ENCODE results near the gene KLHL3.

Gene KLHL3

DNA sequence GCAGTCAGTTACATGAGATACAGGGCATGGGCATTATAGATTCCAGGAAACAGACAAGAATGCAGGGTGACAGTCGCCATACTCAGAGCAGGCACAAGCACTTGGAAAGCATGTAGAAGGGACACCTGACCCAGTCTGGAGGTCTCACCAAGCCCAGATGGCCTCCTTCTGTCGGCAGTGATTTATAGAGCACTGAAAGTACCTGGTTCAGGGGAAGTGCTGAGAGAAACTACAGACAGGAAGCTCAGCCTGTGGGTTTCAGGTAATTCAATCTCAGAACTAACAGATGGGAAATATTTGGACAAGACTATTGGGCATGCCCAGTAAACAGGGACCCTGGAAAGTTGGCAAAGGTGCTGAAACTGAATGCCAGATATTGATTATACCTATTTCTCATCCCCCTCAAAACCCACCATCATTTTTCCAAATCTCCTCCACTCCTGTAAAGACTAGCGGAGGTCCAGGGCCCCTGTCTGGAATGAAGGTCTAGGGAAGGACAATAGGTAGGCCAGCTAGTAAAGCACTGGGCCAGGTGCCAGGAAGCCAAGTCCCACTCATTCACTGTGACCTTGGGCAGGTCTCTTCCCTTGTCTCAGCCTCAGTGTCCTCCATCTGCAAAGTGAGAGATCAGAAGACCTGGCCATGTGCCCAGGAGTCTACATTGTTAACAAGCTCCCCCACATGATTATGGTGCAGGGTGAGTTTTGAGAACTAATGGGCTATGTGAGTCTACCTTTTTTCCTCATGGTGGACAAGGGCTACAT, 26.9 kb downstream of the KLHL3 start:
- no peak for DNase-seq (ENCODE audit: low read depth)

DNA sequence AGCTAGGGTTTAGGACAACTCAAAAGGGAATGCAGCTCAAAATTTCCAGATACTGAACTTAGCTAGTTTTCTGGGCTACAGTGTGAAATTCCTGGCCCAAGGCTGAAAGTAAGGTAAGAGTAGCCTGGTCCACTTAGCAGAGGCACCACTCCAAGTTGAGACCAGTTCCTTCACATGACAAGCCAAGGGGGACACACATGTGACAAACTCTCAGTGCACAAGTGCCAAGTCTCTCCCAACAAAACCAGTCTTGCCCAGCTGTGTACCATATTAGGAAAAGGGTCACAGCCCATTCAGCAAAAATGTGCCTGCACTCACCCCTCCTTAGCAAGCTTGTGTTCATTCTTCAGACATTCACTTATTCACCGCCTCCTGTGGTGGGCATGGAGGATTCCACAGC, 27.8 kb downstream of the KLHL3 start:
- DNase-seq (ENCODE audit: low read depth) = no peak

DNA sequence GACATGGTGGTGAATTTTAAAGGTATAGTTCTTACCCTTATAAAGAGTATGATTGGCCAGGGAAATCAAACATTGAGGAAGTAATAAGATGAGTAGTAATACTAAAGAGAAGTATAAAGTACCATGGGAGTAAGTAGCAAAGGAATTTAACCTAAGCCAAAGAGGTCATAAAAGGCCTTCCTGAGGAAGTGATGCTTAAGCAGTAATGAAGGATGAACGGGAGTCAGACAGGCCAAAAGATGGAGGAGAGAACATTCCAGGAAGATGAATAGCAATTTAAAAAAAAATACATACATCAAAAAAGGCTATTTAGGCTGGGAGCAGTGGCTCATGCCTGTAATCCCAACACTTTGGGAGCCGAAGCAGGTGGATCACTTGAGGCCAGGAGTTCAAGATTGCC, 29.0 kb downstream of the KLHL3 start:
- peak; percentile 5 for DNase-seq (ENCODE audit: low read depth)

DNA sequence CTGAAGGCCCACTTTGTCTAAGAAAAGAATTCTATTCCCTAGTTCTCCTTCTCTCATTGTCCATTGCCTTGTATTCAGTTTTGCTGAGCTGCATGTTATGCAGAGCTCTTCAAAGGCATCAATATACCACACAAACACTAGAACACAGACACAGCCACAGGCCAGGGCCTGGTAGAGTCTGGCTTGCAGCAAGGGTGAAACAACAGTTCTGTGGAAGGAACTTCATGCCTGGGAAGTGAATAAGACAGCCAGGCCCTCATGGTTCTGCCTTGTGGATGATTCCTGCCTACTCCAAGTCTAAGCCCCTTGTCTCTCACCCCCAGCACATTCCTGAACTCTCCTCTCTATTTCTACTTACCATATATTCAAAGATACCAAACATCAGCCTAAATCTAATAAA, 30.8 kb downstream of the KLHL3 start:
- no peak for DNase-seq (ENCODE audit: low read depth)

DNA sequence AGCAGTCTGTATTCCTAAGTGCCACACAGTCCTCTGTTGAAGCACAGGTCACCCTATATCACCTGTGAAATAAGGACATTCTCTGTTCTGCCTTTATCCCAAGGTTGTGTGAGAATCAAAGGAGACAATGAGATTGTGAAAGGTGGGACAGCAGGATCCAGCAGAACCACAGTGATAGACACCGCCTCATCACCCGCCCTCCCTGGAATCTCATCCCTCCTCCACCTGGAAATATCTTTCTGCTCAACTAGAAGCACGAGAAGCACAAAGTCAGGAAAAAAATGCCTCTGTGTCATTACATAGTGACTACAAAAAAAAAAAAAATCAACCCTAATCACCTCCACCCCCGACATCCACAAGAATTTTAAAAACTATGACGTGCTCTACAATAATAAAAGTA, 32.3 kb downstream of the KLHL3 start:
- DNase-seq (ENCODE audit: low read depth) = no peak

DNA sequence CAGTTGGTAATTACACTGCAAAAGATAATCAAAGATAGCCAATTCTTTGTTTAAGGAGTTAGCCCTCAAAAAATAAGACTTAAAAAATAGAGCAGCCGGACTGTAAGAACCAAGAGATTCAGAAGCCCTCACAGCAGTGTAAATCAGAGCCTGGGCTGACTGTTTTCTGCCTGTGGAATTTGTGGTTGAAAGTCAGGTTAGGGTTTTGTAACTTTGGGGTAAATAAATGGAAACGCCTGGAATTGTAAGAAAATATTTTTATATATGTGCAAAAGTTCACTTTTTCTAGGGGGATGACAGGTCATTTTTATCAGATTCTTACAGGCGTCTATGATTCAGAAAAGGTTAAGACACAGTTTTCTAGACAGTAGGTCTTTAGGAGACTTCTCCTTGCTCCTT, 35.6 kb downstream of the KLHL3 start:
- DNase-seq (ENCODE audit: low read depth) = no peak

DNA sequence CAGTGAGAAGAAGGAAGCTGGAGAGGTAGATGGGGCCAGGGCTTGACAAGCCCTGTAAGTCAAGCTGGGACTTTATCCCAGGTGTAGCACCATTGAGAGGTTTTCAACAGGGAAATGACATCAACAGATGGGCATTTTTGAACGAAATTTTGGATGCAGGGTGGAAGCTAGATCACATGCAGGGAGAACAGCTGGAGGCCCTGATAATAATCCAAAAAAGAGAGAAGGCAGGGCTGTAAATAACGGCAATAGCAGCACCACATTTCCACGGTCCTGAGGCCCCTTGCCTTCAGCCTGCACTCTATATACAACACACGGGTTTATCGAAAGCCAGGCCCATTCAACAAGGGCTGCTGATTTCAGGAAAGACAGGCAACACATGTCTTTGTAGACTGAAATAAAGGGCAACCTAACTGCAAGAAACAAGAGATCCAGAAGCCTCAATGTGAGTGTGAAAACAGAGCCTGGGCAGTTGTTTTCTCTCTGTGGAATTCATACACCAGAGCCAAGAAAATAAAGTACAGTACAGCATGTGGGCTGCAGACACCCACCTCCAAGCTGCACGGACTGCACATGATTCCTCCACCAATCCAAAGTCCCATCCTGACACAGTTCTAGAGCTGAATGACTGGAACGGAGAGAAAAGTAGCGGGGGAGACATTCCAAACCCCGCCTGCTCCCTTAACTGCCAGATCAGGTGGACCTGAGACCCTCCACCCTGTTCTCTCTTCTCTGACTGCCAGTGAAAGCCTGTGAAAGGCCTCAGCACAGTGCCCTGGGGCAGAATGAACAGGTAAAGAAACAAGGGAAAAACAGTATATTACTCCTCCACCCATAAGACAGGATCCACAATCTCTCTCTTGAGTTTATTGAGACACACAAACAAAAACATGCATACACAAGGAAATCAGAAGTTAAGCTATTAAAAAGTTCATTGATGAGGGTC, 36.3 kb downstream of the KLHL3 start:
- no peak for DNase-seq (ENCODE audit: low read depth)

DNA sequence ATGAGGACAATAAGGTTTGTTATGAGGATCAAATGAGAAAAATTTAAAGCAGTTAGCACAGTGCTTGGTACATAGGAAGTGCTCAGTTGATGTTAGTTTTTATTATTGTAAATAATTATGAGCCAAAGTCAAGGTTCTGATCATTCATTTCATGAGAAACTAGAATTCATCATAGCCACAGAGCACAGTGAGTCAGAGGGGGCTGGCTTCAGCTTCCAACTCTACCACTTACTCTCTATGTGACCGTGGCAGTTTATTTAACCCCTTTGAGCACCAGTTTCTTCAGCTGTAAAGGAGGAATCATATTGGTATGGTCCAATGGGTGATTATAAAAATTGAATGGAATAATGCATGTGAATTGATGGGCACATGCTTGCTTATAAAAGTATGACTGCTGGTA, 39.4 kb downstream of the KLHL3 start:
- DNase-seq (ENCODE audit: low read depth) = no peak

DNA sequence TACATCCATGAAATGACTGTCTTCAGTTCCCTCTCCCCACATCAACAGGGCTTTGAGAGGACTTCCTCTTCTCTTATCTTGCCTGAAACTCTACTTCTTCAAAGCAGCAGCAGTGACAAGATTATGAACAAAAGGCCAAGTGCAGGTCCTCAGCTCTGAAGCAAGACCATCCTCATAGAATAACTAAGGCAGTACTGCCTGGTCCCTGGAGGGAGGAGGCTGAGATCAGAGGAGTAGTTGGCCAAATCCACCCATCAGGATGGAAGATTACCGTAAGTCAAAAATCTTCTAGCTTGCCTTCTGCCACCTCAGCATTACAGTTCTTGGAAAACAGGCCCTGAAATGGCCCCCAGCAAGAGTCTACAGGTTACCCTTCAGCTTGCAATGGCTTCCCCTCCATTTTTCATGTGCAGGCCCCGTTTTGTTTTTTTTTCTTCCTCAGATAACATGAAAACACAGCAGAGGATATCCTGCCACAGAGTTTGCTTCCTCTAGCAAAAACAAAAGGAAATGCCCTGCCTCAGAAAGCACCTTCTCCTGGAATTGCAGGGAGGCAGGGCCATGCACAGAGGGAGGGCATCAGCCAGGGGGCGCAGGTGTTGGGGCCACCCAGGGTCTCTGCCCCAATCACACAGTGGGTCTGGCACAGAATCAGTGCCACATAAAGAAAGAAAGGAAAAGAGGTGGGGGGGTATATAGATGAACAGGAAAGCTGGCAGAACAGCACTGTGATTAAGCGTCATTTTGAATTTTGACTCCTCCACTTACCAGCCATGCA, 40.0 kb downstream of the KLHL3 start:
- DNase-seq (ENCODE audit: low read depth) = no peak

DNA sequence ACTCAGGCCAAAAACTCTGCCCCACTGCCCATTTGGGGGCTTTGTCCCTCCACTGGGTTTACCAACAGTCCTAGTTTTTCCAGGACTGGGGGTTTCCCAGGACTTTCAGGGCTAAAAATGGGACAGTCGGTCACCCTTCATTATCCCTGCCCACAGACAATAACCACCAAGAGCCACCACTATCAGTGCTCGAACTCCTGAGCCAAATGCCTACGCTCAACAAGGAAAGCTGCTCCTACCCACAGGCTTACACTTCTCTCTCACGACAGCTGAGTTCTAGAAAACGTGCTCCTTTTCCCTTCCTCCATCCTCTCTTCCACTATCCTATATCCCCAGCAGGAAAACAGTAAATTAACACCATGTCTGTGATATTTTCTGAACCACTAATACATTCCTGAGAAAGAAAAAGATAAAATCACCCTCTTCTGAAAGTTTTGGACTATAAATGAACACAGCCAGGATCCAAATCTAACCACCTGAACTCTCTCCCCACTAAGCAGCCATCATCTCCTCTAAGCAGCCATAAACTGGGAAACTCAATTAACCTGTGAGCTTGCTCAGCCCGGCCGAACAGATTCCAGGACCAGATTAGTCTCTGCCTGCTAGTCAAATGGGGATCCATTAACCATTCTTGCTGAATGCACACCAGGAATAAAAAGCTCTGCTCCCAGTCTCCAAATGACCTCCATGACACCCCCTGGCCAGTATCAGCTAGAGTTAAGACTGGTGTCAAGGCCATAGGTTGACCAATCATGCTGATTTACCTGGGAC, 41.8 kb downstream of the KLHL3 start:
- no peak for DNase-seq (ENCODE audit: low read depth)

DNA sequence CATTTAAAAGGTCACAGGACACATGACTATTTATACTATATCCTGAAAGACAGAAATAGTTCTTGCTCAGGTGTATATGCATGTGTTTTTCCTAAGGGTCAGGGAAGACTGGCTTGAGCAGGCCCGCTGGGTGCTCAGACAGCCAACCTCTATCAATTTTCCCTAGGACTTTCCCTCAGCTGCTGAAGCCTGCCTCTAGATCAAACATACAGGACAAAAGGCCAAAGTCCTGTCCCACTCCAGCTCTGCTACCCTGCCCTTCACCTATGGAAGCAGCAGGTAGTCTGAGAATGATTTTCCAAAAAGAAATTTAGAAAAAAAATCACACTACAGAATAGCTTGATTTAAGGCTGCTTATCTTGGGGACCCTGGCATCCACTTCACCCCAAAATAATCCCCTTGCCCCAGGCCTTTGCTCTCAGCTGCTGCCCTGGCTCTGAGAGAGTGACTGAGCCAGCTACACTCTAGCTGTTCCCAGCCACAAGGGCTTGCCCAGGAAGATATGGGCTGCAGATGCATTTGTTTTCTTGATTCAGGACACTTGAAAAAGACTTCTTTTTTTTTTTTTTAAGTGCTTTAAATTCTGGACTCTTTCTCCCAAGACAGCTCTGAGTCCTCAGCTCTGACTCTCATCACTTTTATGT, 42.5 kb downstream of the KLHL3 start:
- no peak for DNase-seq (ENCODE audit: low read depth)

DNA sequence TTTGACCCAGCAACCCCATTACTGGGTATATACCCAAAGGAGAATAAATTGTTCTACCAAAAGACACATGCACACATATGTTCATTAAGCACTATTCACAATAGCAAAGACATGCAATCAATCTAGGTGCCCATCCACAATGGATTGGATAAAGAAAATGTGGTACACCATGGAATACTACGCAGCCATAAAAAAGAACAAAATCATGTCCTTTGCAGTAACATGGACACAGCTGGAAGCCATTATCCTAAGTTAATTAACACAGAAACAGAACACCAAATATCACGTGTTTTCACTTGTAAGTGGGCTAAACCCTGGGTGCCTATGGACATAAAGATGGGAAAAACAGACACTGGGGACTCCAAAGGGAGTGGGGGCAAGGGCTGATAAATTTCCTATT, 46.6 kb downstream of the KLHL3 start:
- no peak for DNase-seq (ENCODE audit: low read depth)

DNA sequence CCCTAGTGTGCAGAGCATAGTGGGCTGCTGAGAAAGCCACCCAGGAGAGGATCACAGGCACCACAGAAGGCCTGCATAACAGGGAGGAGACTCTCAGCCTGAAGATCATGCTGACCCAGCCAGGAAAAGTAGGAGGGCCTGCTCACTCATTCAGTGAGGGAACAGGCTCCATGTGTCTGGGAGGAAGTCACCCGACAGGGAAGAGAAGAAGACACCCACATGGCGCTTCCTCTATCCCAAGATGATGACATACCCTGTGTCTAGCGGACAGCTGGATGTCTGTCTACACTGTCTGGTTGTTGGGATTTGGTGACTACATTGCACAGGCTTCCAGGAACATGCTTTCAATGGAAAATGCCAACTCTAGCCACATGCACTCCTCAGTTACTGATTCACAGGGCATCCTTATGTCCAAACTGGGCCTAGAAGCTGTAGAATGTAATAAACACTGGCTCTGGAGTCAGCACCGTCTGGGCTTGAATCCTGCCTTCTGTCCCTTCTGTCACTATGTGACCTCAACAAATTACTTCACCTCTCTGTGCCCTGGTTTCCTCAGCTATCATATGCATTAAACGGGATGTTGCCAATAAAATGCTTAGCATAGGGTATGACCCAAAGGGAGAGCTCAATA, 47.6 kb downstream of the KLHL3 start:
- no peak for DNase-seq (ENCODE audit: low read depth)

DNA sequence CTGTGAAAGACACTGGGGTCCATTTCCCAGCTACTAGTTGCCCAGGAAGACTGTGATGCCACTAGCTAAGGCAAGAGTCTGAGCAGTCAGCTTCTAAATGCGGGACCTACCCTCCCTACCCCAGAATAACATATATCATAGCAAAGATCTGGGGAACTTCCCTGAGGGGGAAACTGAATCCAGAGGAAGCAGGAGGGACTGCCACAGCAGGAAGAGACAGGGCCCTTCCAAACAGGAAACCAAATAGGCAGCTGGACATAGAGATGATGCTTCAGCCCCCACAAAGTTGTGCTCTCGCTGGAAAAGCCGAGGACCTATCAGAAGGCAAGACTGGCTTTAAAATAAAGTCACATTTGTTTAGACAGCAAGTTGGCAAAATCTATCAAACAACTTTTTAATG, 51.1 kb downstream of the KLHL3 start:
- DNase-seq (ENCODE audit: low read depth) = no peak

DNA sequence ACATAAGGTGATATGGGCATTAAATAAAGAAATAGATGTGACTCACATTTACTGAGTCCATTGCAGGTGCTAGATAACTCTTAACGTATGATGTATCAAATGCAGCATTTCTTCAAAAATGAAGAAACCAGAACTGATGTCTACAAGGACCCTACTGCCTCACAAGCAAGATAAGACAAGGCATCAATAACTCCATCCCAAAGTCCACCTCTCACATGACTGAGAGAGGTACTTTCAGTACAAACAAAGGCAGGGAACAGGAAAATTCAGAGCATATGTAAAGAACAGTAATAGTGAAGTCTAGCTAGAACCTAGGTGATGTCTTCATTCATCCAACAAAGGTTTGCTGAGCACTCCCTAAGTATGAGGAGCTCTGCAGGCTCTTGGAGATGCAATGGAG, 54.7 kb downstream of the KLHL3 start:
- no peak for DNase-seq (ENCODE audit: low read depth)

DNA sequence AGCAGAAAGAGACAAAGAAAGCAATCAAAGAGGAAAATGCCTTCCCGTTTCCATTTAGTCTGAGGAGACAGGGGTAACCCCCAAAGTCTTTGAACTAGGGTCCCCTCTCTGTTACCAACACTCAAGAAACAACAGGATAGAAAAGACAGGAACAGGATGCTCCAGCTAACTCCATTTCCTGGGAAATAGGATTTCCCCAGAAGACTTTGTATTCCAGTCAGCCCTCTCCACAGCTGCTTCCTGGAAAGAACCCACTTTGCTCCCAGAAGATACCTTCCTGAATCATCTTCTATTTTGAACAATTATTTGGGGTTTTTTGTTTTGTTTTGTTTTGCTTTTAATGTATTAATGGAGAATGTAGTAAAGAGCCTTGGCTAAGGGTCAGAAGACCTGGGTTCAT, 56.0 kb downstream of the KLHL3 start:
- no peak for DNase-seq (ENCODE audit: low read depth)

DNA sequence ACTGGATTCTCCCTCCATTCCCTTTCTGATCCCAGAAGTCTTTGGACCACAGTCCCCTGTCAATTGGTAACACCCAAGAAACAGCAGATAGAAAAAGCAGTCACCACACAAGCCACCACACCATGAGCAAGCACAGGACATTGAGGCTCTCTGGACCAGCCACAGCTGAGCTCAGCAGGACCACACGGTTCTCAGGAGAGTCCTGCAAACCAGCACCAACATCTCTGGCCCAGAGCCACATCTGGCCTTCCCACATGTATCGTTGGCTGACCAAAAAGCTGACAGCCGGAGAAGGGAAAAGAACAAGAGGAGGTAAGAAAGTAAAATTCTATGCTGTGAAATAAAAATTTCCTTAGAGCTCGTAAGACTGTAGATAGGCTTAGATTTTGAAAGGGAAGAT, 56.7 kb downstream of the KLHL3 start:
- no peak for DNase-seq (ENCODE audit: low read depth)

DNA sequence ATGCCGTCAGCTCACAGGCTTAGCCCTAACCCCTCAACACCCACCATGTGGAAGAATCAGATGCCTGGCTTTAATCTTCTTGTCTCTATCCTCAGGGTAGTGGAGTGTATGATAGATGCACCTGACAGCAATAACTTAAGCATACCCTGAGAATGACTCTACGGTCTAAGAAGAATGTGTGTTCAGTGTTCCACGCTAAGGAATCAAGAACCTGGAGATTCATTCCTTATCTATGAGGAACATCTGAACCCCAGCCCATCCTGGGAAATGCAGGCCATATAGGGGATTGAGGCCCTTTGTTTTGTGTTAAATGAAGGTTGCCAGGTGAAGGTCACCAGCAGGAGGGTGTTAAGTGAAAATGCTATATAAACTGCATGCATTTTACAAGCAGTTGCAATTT, 63.0 kb downstream of the KLHL3 start:
- DNase-seq (ENCODE audit: low read depth) = no peak

DNA sequence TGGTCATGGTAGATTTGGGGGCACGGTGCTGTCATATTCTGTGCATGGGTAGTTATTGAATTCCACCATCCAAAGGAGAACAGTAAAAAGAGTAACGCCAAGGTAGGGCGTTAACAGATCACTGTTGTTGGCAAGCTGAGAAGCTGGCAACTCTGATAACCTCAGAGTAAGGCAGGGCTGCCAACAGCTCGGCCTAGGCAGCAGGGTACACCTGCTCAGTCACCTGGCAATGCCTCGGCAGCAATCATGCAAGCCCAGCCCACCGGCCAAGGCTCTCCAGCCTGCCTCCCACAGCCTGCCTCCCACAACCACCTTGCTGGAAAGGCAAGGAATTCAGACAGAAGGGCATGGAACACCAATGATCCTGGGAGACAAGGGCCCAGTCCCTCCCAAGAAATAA, 63.9 kb downstream of the KLHL3 start:
- no peak for DNase-seq (ENCODE audit: low read depth)

DNA sequence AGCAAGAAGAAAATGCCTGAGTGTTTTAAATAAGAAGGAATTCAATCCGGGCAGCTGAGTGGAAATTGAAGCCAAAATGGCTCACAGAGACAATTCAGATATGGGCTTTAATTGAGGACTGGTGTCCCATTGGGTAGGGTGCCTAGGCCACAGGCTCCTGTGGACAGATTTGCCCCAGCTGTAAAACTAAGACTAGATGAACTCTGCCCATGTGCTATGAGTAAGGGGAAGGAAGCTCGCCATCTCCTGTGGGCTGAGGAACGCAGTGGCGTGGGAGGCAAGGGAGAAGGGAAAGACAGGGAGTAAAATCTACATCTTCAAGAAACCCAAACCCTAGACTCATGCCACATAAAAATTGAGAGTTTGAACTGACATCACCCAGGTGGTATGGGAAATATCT, 66.1 kb downstream of the KLHL3 start:
- DNase-seq (ENCODE audit: low read depth) = no peak

DNA sequence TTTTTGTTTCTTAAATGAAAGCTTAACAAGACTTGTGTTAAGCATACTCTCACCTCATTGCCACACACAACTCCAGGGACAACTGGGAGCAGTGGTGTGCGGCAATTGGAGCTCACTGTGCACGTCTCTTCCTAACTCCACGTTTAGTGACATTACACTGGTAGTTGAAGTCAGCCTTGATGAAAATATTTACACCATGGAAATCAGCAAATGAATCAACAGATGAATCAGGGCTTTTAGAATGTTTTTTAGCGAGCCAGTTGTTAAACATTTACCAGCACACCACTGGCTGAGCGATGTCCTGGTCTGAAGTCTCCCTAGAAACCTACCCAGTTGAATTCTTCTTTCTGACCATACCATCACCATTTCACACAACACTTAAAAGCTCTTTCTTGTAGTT, 67.3 kb downstream of the KLHL3 start:
- no peak for DNase-seq (ENCODE audit: low read depth)
